ENCODE measurements around the gene NEK10.

NEK10 gene

DNA sequence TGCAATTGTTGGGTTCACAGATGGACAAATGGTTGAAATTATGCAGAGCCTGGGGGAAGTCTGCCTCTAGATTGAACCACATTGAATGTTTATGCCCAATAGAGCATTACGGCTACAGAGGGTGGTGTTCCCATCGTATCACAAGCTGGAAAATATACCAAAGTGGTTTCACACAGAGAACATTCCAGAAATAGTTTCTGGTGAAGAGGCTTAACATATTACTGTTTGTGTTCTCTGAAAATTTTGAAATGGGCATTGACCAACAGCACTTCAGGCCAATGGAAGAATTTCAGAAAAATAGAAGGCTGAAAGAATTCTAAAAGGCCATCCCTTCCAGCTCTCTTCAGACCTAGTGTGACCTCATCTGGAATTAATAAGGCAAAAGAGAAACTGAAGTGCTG, 203.9 kb downstream of the NEK10 start:
- peak; percentile 80 for DNase-seq

- no peak for DNase-seq
Observed at GRCh38 chr3:27160779-27161287, 208.3 kb downstream of the NEK10 start.

DNA sequence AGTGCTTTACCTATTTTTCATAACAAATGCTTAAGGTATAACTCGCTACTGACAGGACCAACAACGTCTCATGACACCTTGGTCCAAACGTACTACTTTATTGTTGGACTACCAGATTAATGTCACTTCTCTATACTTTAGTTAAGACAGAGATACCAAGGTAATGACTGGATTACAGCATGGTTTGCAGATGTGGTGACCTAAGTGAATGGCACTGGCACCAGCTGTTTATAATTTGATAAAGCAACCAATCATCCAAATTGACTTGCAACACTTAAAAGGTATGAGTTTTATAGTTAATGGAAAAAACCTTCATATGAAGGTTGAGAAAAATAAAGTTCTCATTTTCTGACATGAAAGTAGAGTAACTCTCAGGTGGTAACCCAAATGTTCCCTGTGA, 209.0 kb downstream of the NEK10 start:
- DNase-seq: no peak

DNA sequence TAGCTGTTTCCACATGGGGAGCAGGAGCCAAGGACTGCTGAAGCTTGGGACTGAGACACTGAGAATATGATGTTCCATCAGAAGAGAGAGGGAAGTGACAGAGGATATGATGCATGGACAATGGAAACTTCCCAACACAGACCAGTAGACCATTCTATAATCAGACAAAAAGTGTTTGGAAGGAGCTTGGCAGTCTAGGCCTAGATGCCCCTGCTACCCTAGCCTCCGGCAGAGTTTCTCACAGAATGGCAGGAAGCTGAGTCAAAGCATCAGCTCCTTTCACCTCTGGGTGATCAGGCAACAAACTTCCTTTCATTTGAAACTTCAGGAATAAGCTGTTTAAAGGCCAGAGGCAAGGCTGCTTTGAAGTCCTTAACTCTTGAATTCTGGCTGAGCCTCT, 222.0 kb downstream of the NEK10 start:
- peak; percentile 75 for DNase-seq

DNA sequence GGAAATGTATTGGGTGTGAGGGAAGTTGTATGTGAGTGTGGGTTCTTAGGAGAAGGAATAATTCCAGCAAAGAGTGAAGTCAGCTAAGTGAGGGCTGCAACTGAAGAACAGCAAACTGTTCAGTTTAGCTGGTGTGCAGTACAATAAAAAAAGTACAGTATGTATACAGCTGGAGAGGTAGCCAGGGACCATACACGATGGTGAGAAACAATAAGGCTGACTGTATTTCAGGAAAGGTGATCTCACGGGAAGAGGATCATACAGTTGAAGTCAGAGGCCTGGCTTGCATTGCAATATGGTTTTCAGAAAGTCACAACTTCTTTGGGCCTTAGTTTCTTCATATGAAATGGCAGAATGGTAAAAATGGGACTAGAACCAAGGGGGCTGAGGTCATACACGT, 222.4 kb downstream of the NEK10 start:
- DNase-seq: no peak

DNA sequence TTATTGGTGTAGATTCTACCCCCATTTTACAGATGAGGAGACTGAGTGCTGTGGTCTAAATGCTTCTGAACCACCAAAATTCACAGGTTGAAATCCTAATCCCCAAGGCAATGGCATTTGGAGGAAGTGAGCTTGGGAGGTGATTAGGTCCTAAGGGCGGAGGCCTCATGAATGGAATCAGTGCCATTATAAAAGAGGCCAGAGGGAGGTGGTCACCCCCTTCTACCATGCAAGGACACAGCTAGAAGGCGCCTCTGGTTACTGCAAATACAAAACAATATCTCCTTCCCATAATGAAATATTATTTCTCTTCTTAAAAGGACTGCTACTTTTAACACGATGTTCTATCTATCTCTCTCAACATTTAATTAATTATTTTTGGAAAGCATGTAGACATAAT, 223.5 kb downstream of the NEK10 start:
- no peak for DNase-seq

- no peak for DNase-seq
Observed at GRCh38 chr3:27141668-27142067, 227.5 kb downstream of the NEK10 start.

- DNase-seq: no peak
Observed at GRCh38 chr3:27138562-27138961, 230.6 kb downstream of the NEK10 start.

DNA sequence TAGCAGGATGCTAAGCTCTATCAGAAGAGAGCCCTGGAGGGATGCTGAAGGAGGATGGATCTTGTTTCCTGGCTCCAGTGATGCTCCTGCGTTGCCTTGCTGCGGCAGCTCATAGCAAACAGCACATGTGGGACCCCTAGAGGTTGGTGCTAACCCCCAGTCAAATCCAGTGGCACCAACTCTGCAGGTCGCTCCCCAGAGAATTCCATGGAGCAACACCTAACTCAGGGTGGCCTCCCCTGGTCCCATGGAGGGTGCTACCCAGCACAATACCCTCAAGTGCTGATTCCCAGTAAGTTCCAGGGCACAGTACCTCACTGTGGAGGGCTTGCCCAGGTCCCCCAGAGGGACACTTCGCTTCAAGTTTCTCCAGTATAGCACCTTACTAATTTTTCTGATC, 231.2 kb downstream of the NEK10 start:
- no peak for DNase-seq

GRCh38 chr3:27134171-27134796, 234.9 kb downstream of the NEK10 start:
- peak; percentile 69 for DNase-seq

GRCh38 chr3:27133060-27133459, 236.1 kb downstream of the NEK10 start:
- no peak for DNase-seq

DNA sequence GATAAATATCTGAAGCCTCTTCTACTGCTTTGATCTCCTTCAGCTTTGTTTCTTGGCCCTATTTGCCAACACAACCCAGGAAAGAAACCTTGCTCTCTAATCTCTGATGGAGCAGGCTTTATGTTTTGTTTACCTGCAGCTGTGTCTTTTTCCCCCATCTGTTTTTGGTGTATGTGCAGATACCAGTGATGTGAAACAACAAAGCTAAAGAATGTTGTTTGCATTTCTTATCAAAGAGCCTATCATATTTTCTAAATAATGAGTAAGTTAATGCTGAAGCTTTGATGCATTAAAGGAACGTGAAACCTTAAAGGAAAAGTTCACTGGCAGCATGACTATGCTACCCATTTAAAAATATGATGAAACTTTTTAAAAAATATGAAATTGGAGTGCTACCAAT, 238.4 kb downstream of the NEK10 start:
- no peak for DNase-seq

DNA sequence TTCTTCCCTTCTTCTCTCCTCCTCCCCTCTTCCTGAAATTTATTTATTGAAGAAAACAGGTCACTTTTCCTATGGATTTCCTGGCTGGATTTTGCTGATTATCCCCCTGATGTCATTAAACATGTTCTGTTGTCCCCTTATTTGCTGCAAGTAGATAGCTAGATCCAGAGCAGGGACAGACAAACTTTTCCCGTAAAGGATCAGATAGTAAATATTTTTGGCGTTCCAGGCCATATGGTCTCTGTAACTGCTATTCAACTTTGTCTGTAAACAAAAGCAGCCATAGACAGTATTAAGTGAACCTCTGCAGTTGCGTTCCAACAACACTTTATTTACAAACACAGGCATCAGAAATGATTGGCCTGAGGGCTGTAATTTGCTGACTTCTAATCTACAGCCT, 241.3 kb downstream of the NEK10 start:
- DNase-seq: no peak

- DNase-seq: no peak
Observed at GRCh38 chr3:27127195-27127594, 242.0 kb downstream of the NEK10 start.

- no peak for DNase-seq
Observed at GRCh38 chr3:27125821-27126501, 243.2 kb downstream of the NEK10 start.

- DNase-seq: no peak
Observed at GRCh38 chr3:27119639-27120038, 249.5 kb downstream of the NEK10 start.

GRCh38 chr3:27115352-27115751, 253.8 kb downstream of the NEK10 start:
- no peak for DNase-seq

DNA sequence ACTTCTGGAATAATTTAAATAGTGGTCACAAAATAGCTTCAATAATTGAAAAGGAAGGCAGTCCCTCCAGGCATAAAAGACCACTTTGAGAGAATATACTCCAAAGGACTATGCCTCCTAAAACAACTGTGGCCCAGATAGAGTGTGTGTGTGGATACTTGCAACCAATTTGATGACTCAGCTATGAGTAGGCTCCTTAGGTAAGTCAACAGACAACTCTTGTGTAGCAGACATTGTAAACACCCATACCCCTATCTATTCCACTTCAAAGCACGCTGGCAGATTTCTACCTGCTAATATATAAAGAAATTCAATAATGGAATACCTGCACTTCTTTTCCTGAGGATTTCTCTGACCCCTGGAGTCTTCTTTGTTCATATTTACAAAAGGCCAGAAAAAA, 254.5 kb downstream of the NEK10 start:
- peak; percentile 10 for DNase-seq

DNA sequence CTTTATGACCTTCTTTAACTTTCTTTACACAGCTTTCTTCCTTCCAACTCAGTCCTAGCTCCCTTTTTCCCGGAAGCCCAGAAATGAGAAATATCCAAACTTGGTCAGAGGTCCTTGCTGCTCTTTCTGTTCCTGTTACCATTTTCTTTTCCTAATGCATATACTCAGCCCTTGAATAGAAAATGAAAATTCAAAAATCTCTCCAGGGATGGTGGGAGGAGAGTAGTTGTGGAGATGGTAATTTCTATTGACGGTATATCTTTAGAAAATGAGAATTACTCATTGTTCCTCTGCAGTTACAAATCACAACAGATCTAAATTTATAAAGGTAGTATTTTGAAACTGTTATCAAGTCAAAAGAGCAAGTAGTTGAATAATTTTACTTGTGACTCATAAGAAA, 255.1 kb downstream of the NEK10 start:
- no peak for DNase-seq

DNA sequence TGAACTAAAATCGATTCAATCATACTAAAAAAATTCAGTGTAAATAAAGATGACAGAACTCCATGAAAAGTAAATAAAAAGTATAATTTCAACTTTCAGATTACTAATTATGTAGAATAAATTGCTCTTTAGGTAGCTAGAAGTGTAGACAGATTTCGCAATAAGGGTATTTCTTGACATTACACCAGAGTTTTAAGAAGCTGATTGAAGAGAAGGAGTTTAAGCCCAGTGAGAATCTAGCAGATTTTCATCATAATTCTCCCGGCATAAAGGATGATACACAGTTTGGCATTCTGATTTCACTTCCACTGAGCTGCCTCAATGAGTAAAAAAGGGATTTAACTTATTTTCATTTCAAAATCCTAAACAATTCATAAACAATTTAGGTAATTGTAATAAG, 259.2 kb downstream of the NEK10 start:
- DNase-seq: no peak

GRCh38 chr3:27108322-27108721, 260.9 kb downstream of the NEK10 start:
- DNase-seq: no peak

DNA sequence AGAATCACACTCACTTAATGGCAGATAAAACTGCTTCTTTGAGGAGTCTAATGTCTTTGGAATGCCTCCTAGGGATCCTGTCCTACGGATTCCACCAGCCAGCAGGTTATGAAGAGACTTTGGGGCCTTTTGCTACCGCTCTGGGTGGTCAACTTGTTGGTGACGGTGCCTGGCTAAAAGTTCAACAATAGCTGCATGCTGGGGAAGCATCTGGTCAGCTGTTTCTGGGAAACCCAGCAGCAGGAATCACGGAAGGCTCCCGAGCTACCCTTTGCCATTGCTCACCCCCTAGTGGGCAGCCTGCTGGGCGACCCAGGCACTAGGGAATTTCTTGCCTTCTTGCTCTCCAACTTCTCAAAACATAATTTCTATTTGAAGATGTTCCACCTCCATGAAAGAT, 263.3 kb downstream of the NEK10 start:
- peak; percentile 4 for DNase-seq

DNA sequence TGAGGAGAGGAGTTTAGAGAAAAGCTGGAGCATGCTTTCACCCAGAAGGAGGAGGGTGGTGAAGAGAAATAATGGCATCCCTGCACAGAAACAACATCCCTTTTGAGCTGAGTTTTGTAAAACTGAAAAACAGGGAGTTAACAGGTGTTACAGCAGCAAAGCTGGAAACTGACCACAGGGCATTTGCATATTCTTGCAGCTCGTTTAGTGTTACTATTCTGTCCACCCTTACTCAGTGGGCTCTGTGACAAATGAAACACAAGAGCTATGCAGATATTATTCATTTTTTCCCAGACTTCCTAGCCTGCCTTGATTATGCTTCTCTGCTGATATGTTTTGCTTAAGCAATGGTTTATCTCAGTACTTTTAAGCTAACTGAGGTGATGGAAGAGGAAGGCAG, 272.0 kb downstream of the NEK10 start:
- no peak for DNase-seq

DNA sequence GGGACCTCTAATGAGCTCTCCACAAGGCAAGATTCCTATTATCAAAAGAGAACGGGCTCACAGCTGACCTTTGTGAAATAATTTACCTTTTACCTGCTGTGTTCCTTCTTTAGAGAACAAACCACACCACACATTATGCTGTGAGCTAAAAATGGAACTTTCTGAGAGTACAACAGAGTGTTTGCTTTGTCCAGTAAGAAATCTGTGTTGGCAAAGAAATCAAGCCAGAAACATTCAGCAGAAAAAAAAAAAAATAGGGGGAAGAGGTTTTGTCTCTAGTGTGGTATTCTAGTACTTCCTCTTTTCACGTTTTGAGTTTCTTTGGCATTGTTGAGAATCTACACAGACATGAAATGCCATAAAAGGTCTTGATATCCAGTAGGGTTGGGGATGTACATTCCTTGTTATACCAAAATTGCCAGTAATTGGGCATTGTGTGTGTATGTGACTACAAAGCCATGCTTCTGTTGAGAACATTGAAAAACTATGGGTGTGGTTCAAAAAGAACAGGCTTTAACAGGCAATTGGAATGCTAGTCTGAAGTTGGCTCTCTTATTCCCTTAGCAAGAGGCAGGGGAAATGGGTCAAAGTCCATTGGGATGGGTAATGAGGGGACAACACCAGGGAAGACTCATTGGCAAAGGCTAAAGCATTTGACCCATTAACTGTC, 273.5 kb downstream of the NEK10 start:
- DNase-seq: no peak

Data from EL (cell line).